Stimulated activated memory B cell treated with anti-CD40 and anti-IgM and Interleukin-4, amounts not matched to agents 10 μg/mL and 1 μg/mL and 100 μg/mL, for 72 hours (primary cell): ENCODE results near the gene CHST3.
"Not testable (repeated sequence)": the region's sequence is repeated elsewhere in the genome, so short reads cannot be mapped to it uniquely, and the experiment has no call there.

ENCODE experiments used
- ATAC-seq: fragments of 150-1000 bp; cut with Tn5 transposase; 2 replicates; pipeline ENCODE4 v1.10.0; 2021
- H3K27ac Mint-ChIP-seq: one replicate; pipeline ENCODE4 v1.8.0; 2022; ENCODE audit warnings: mild to moderate bottlenecking, mixed read lengths
- H3K27me3 Mint-ChIP-seq: one replicate; pipeline ENCODE4 v1.8.0; 2022; ENCODE audit warnings: mixed read lengths
- H3K36me3 Mint-ChIP-seq: one replicate; pipeline ENCODE4 v1.8.0; 2022; ENCODE audit warnings: mixed read lengths
- H3K4me1 Mint-ChIP-seq: one replicate; pipeline ENCODE4 v1.8.0; 2022; ENCODE audit warnings: mixed read lengths
- H3K4me3 Mint-ChIP-seq: one replicate; pipeline ENCODE4 v1.8.0; 2022; ENCODE audit warnings: mild to moderate bottlenecking, moderate library complexity, mixed read lengths
- H3K9me3 Mint-ChIP-seq: one replicate; pipeline ENCODE4 v1.8.0; 2022; ENCODE audit warnings: mixed read lengths

Gene CHST3

DNA sequence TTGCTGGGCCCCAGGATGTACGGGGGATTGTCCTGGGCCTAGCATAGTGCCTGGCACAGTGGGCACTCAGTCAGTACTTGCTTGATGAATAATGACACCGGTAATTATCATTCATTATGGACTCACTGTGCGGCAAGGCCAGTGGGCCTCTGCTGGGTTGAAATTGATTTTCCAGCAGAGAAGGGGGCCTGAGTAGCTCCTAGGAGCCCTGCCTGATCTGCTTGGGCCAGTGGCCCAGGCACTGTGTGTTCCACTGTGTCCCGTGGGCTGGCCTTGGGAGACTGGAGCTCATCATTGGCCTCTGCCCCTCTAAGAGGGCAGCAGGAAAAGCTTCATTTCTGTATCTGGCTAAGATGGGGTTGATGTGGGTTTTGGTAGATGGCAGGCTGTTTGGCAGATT, 1.4 kb downstream of the CHST3 start:
- Mint-ChIP-seq H3K4me3 (no peak overlapping the region), H3K36me3 (peaks cover 5% of the 10 kb centered on the region), H3K27me3 (peaks cover 76% of the 10 kb centered on the region)

GRCh38 chr10:71966046-71967004, 2.1 kb downstream of the CHST3 start:
- peaks cover 4% of the 10 kb centered on the region for H3K9me3 Mint-ChIP-seq
- peaks cover 5% of the 10 kb centered on the region for H3K36me3 Mint-ChIP-seq
- H3K4me1 Mint-ChIP-seq = peaks cover 6% of the 10 kb centered on the region
- H3K27ac Mint-ChIP-seq = no peak overlapping the region
- peaks cover 73% of the 10 kb centered on the region for H3K27me3 Mint-ChIP-seq
- ATAC-seq = no peak
- no peak overlapping the region for H3K4me3 Mint-ChIP-seq

More for the DNA sequence above, 1.4 kb downstream of the CHST3 start:
- no peak overlapping the region for H3K27ac Mint-ChIP-seq
- peaks cover 6% of the 10 kb centered on the region for H3K4me1 Mint-ChIP-seq
- ATAC-seq = no peak
- peaks cover 4% of the 10 kb centered on the region for H3K9me3 Mint-ChIP-seq

- H3K27ac Mint-ChIP-seq, H3K4me3 Mint-ChIP-seq, H3K4me1 Mint-ChIP-seq, ATAC-seq, H3K36me3 Mint-ChIP-seq, H3K9me3 Mint-ChIP-seq: not testable (repeated sequence)
- peaks cover 63% of the 10 kb centered on the region for H3K27me3 Mint-ChIP-seq
These were observed 3.8 kb downstream of the CHST3 start for GRCh38 chr10:71967958-71968357.

DNA sequence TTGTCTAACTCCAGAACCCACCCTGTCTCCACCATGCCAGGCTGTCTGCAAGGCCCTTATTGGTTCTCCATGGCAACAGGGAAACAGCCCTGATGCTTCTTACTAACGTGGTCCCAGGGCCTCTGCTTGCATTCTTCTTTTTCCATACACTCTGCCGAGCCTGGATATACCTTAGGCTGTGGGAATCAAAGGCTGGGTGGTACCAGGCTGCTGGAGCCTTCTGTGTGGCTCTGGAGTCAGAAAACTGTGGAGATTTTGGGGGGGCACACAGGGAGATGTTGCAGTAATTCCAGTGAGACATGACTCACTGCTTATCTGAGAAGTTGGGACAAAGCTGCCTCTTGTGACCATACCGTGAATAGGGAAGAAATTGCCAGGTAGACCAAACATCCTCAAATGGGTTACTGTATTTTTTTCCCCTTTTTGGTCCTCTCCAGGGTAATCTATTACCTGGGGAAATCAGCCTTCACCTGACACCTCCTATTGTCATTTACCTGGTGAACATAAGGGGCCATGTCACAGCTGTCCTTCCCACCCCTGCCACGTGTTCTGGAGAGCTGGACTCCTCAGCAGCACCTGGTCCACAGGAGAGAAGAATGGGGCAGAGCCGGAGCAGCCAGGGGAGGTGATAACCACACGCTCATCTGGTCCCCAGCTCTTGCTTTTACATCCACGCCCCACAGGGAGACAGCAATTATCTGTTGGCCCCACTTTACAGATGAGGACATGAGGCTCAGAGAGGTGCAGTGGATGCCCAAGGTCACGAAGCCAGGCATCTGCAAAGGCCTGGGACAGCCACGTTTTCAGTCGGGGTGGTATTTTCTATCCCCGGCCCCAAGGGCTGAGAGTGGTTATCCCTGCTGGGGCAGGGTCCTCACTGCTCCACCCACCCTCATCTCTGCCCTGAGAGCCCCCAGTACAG, 4.6 kb downstream of the CHST3 start:
- peaks cover 64% of the 10 kb centered on the region for H3K27me3 Mint-ChIP-seq
- ATAC-seq = no peak
- H3K4me3 Mint-ChIP-seq = no peak overlapping the region
- no peak overlapping the region for H3K27ac Mint-ChIP-seq
- peaks cover 6% of the 10 kb centered on the region for H3K4me1 Mint-ChIP-seq
- no peaks in the 10 kb centered on the region for H3K36me3 Mint-ChIP-seq
- H3K9me3 Mint-ChIP-seq = no peaks in the 10 kb centered on the region

DNA sequence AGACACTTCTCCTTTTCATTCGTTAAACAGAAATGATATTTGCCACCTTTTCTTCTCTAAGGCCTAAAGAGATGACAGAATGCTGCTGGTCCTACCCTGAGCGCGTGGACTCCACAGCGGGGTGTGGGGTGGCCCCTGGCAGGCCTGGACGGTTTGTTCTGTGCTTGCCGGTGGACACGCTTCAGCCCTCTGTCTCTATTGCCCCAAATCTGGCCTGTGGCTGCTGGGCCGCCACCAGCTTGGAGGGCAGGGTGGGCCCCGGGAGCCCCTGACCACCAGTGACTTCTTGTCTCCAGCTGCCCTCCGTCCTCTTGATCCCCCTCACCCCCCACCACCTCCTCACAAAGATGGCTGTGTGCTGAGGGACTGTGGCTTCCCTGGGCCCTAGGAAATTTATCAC, 5.7 kb downstream of the CHST3 start:
- Mint-ChIP-seq H3K27me3 (peaks cover 65% of the 10 kb centered on the region), H3K9me3 (no peaks in the 10 kb centered on the region), H3K27ac (no peak overlapping the region), H3K4me3 (no peak overlapping the region), H3K36me3 (no peaks in the 10 kb centered on the region), H3K4me1 (peaks cover 12% of the 10 kb centered on the region)
- no peak for ATAC-seq

GRCh38 chr10:71970331-71970730, 6.1 kb downstream of the CHST3 start:
- peaks cover 9% of the 10 kb centered on the region for H3K4me1 Mint-ChIP-seq
- H3K27me3 Mint-ChIP-seq = peaks cover 61% of the 10 kb centered on the region
- ATAC-seq = no peak
- H3K4me3 Mint-ChIP-seq = no peak overlapping the region
- H3K9me3 Mint-ChIP-seq = no peaks in the 10 kb centered on the region
- no peaks in the 10 kb centered on the region for H3K36me3 Mint-ChIP-seq
- H3K27ac Mint-ChIP-seq = no peak overlapping the region

- H3K36me3 Mint-ChIP-seq = no peaks in the 10 kb centered on the region
- no peak for ATAC-seq
- no peak overlapping the region for H3K4me3 Mint-ChIP-seq
- no peaks in the 10 kb centered on the region for H3K9me3 Mint-ChIP-seq
- H3K27ac Mint-ChIP-seq = no peak overlapping the region
- H3K4me1 Mint-ChIP-seq = peaks cover 9% of the 10 kb centered on the region
- peaks cover 56% of the 10 kb centered on the region for H3K27me3 Mint-ChIP-seq
These were observed 6.7 kb downstream of the CHST3 start for GRCh38 chr10:71970869-71971268.

GRCh38 chr10:71971311-71971731, 7.1 kb downstream of the CHST3 start:
- H3K4me3 Mint-ChIP-seq = no peak overlapping the region
- no peak for ATAC-seq
- H3K27me3 Mint-ChIP-seq = peaks cover 51% of the 10 kb centered on the region
- no peaks in the 10 kb centered on the region for H3K9me3 Mint-ChIP-seq
- no peaks in the 10 kb centered on the region for H3K36me3 Mint-ChIP-seq
- H3K27ac Mint-ChIP-seq = no peak overlapping the region
- H3K4me1 Mint-ChIP-seq = peaks cover 9% of the 10 kb centered on the region

GRCh38 chr10:71971769-71972555, 7.8 kb downstream of the CHST3 start:
- Mint-ChIP-seq H3K9me3 (no peaks in the 10 kb centered on the region), H3K4me3 (no peak overlapping the region), H3K27ac (no peak overlapping the region), H3K36me3 (no peaks in the 10 kb centered on the region), H3K4me1 (peaks cover 9% of the 10 kb centered on the region), H3K27me3 (peaks cover 45% of the 10 kb centered on the region)
- ATAC-seq = no peak

DNA sequence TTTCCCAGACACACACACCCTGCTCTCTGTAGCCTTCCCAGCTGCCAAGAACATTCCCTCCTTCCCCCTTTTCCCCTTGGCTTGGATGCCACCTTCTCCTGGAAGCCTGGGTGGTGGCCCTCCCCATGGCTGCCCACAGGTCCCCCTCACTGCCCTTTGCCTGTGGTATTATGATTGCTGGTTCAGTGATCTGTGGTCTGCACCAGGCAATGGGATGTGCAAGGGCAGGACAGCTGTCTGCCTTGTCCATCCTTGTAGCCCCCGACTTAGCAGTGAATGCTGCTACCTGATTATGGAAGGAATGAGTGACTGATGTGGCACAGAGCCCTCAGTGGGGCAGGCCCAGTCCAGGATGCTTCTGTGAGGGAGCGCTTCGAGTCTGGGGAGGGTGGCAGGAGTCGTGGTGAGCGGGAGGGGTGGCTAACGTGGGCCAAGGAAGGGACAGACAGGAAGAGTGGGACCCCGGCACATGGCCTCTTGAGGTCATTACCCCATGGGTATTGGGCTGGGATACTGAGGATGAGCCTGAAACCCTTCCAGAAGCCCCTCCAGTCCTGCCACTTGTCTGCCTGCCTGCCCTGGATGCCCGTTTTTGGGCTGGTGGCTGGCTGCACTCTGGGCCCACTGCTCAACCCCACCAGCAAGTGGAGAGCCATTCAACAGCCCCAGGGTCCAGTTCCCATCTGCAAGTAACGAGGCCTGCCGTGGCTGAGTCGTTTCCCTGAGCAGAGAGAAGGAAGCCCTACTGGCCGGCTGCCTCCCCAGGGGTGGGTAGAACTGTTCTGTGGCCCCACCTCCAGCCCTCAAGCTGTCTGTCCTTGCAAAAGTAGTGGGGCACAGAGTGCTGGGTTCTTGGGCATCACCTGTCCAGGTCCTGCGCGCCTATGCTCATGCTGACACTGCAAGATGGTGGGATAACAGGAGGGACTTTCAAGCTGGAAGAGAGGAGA, 8.8 kb downstream of the CHST3 start:
- Mint-ChIP-seq H3K9me3 (no peaks in the 10 kb centered on the region), H3K4me3 (no peak overlapping the region), H3K4me1 (peaks cover 9% of the 10 kb centered on the region), H3K36me3 (no peaks in the 10 kb centered on the region), H3K27ac (peak overlapping the region; percentile 47), H3K27me3 (peaks cover 36% of the 10 kb centered on the region)
- ATAC-seq = no peak

- peaks cover 9% of the 10 kb centered on the region for H3K4me1 Mint-ChIP-seq
- no peaks in the 10 kb centered on the region for H3K36me3 Mint-ChIP-seq
- peaks cover 39% of the 10 kb centered on the region for H3K27me3 Mint-ChIP-seq
- peak overlapping the region; percentile 47 for H3K27ac Mint-ChIP-seq
- no peak for ATAC-seq
- no peak overlapping the region for H3K4me3 Mint-ChIP-seq
- no peaks in the 10 kb centered on the region for H3K9me3 Mint-ChIP-seq
These were observed 9.7 kb downstream of the CHST3 start for GRCh38 chr10:71973777-71974488.

- peak overlapping the region; percentile 47 for H3K27ac Mint-ChIP-seq
- peak; percentile 82 for ATAC-seq
- H3K4me3 Mint-ChIP-seq = no peak overlapping the region
- peaks cover 39% of the 10 kb centered on the region for H3K27me3 Mint-ChIP-seq
- no peaks in the 10 kb centered on the region for H3K36me3 Mint-ChIP-seq
- no peaks in the 10 kb centered on the region for H3K9me3 Mint-ChIP-seq
- H3K4me1 Mint-ChIP-seq = peaks cover 9% of the 10 kb centered on the region
These were observed 10.4 kb downstream of the CHST3 start for GRCh38 chr10:71974489-71975021.

DNA sequence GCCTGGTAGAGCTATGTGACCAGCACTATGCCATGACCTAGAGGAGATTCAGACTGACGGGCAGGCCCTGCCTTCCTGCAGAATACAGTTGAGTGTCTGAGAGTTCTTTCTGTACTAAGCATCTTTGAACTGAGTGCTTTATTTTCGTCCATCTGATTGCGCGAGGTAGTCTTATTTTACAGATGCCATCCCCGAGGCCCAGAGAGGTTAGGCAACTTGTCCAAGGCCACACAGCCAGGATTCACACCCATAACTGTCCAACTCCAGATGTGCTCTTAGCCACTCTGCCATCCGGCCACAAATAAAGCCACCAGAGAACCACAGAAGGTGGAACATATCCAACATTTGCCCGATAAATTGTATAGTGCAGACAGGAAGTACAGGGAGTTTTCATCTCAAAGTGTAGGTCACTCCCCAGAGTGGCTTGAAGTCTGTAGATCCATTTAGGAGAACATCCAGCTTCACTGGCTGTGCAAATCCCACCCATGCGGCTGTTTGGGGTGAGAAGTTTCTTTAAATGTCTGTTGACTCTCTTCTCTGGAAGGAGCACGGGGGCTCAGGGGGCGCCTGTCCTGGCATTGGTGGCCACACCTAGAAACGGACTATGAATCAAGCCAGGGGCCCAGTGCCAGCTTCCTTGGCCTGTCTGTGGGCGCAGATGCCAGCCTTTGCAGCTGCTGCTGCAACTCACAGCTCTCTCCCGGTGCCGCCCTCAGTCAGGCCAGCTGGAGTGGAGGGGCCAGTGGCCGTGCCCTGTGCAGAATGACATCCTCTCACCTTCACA, 11.1 kb downstream of the CHST3 start:
- Mint-ChIP-seq H3K27me3 (peaks cover 40% of the 10 kb centered on the region), H3K36me3 (no peaks in the 10 kb centered on the region), H3K4me3 (no peak overlapping the region), H3K4me1 (peaks cover 9% of the 10 kb centered on the region), H3K9me3 (no peaks in the 10 kb centered on the region), H3K27ac (no peak overlapping the region)
- no peak for ATAC-seq
